H1 (cell line): Measurements from ENCODE around the gene PET100. TPM values are rescaled to one million over a fixed set of nuclear protein-coding genes. Genes with fewer than 3 reads are reported as not detected.

ENCODE experiments used
- ATF2 ChIP-seq: IDR thresholded peaks from 2 replicates; pipeline ENCODE4 v1.6.1; 2012; ENCODE audit warnings: low read length, inconsistent platforms
- CHD7 ChIP-seq: fragments of 300-600 bp; sonication (generic); IDR thresholded peaks from 2 replicates; pipeline ENCODE4 v1.7.1; 2012; ENCODE audit warnings: low read length, moderate library complexity, mild to moderate bottlenecking, inconsistent platforms; ENCODE audit not compliant: insufficient replicate concordance
- polyA plus RNA-seq, 7 experiments: library from polyadenylated mRNA; depleted of rRNA in 3 of 7; stranded (reverse) in 5 of 7; unstranded in 2 of 7; fragments of >200 nt in 5 of 7; fragments of 200-250 nt in 2 of 7; gene quantifications; 1 replicate in 5 of 7; 2 replicates in 1 of 7; 4 replicates in 1 of 7; pipeline versions ENCODE4 v1.2.1 to v1.2.3, GENCODE V29; 2011 to 2013; ENCODE audit warnings: missing spikeins in 2 of 7, mixed read lengths in 2 of 7
- total RNA-seq: library from RNA; stranded (reverse); fragmentation: NEBNext Ultra II Directional; extraction: Animal tissue kit (Norgen Biotek cat#: 25700); gene quantifications from 2 replicates; pipeline ENCODE4 v1.2.1, GENCODE V29; 2021

Gene PET100
- total and polyA plus RNA-seq, 2 of the 8 experiments (the other 6 are each of a cell fraction or from before 2014, with no cell fraction given), result 80.8 to 105 TPM

GRCh38 chr19:7597689-7598088 lies 31.9 kb upstream of the PET100 start (continued):
- no peak for TF ChIP-seq CHD7
- no peak for TF ChIP-seq ATF2
